GM19025 (cell line): ENCODE measurements around the gene PTER.

Experiments
- ATAC-seq: cut with Tn5 transposase; IDR thresholded peaks from one replicate; pipeline ENCODE4 v1.9.1; 2021; ENCODE audit warnings: mild to moderate bottlenecking, low read depth, moderate library complexity; ENCODE audit not compliant: unreplicated experiment

Gene PTER

DNA sequence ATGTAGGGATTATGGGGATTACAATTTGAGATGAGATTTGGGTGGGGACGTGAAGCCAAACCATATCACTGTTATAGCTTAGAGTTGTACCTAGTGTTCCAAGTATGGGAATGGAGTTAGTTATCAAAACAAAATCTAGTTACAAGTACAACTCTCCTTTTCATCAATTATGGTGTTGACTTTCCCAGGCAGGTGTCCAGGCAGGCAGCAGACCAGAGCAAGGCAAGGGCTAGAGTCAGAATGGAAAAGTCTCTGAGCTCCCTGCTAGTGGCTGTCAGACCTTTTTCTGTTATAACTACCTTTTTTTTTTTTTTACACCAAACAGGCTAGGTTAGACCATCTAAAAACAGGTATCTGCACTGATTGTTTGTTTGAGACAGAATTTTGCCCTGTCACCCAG lies 29.2 kb downstream of the PTER start:
- no peak for ATAC-seq

GRCh38 chr10:16470747-16471146 lies 33.9 kb downstream of the PTER start:
- ATAC-seq, result no peak

GRCh38 chr10:16472828-16473227 lies 36.0 kb downstream of the PTER start:
- no peak for ATAC-seq

DNA sequence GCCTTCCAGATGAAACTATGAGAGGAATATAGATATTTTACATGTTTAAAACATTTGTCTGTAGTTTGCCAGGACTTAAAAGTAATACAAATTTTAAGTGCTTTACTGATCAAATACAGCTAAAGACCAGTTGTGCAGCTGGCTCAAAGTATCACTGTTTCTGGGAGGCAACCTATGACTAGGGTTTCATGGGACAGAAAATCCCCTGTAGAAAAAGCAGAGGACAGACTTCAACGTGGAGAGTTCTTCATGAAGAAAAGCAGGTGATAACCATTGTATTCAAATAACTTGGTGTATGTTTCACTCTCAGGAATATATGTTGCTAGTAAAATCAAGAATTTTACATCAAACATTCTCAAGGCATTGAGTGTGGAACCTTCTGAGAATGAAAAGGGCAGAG lies 40.9 kb downstream of the PTER start:
- no peak for ATAC-seq

GRCh38 chr10:16478801-16479200 lies 42.0 kb downstream of the PTER start:
- no peak for ATAC-seq

GRCh38 chr10:16481052-16481728 lies 44.4 kb downstream of the PTER start:
- ATAC-seq, result no peak

DNA sequence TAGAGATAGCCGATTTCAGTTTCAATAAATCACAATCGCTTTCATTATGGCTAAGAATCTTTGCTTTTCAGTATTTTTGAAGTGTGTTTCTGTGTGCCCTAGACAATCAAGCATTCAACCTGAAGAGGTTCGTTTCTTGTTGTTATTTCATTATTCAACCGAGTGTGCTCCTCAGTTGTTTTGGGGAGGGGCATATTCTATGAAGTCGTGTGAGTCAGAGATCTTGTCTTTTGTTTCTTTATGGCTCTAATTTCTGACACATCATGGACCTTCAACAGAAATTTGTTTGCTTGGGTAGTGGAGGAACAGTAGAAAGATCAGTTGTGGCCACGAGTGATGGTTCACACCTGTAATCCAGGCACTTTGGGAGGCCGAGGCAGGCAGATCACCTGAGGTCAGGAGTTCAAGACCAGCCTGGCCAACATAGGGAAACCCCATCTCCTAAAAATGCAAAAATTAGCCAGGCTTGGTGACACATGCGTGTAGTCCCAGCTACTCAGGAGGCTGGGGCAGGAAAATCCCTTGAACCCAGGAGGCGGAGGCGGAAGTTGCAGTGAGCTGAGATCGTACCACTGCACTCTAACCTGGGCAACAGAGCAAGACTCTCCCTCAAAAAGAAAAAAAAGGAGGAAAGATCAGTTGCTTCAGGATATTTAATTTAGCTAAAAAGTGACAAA lies 46.6 kb downstream of the PTER start:
- ATAC-seq, result peak; percentile 57

- no peak for ATAC-seq
Observed at GRCh38 chr10:16490511-16490910, 53.7 kb downstream of the PTER start.

DNA sequence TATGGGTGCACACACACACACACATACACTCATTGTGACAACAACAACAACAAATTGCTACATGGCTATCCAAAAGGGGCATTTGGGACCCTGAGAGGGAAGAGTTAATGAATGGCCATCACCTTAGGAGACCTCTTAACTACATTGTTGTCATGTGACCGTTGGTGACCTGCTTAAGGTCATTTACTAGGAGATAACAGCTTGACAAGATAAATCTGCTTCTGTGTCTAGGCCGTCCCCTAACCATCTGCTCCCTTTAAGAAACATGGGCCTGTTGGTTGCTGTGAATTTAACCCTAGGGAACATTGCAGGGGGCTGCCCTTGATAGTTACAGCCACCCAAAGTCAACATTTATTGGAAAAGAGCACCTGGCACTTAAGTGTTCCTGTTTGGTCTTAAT lies 55.1 kb downstream of the PTER start:
- ATAC-seq, result no peak

DNA sequence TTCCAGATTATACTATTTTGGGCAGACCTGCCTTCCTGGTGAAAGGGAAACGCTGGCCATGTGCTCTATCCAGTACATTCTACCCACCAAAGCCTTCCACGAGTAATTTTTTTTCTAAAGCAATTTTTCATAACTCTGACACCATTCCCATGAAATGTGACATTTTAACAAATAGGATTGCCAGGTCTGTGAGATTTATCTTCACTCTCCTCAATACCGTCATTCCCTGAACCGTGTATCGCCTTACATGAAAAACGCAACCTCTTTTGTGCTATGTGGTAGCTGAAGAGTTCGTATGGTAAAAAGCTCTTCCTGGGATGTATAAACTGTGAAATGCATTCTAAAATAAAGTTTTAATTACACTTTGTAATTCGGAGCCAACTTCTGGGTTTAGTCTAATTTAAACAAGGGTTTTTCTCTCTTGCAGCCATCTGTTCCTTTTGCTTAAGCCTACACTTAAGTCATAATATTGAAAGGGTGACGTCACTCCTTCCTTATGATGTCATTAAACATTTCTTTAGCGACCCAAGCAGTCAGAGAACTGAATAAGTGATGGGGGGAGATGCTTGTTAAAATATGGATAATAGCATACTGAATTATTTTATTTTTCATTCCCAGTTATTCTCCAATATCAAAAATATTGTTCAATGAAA lies 57.2 kb downstream of the PTER start:
- no peak for ATAC-seq

GRCh38 chr10:16497911-16498310 lies 61.1 kb downstream of the PTER start:
- no peak for ATAC-seq

DNA sequence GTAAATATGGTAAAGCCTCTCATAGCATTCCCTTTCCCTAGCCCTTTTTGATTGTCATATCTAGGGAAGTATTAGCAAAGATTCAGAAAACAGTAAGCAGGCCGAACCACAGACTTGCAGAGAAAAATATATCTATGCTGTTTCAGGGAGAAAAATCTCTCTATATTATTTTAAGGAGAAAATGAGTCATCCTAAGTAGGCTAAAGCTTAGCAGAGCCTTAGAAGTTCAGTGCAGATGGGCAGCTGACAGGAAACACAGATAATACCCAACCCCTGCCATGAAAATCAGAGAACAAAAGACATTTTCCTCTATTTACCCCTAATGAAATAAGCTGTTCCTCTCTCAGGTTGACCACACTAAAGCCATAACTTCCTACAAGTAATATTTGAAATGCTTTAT lies 68.4 kb downstream of the PTER start:
- ATAC-seq, result no peak

- ATAC-seq, result no peak
Observed at GRCh38 chr10:16509996-16510395, 73.2 kb downstream of the PTER start.

GRCh38 chr10:16510843-16511242 lies 74.0 kb downstream of the PTER start:
- peak; percentile 65 for ATAC-seq

- ATAC-seq, result no peak
Observed at GRCh38 chr10:16518822-16519221, 82.0 kb downstream of the PTER start.

DNA sequence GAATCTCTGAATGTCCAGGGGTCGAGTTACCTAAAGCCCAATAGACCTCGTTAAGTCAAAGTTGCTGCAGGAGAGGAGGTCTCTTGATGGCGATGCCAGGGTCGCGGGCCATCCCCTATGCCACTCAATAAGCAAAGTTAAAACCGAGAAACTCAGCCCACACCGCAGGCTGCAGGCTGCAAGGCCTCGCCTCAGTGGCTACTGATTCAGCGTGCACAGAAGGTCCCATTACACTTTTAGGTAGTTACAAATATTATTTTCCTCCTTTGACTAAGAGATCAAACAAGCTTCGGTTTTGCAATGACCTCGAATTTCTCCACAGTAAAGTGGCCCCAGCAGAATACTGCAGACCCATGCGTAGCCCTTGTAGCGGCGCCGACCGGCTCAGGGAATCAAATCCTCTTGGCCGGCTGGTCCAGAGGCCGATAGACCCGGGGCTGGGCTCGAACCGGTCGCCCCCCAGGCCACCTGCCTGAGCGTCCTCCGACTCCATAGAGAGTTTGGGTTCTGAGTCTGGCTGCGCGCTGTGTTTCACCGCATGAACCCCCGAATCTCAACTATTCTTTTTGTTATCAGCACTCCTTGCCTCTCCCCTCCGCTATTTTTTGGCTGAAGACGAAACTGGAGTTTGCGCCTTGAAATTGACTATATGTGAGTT lies 82.6 kb downstream of the PTER start:
- ATAC-seq, result peak; percentile 46

DNA sequence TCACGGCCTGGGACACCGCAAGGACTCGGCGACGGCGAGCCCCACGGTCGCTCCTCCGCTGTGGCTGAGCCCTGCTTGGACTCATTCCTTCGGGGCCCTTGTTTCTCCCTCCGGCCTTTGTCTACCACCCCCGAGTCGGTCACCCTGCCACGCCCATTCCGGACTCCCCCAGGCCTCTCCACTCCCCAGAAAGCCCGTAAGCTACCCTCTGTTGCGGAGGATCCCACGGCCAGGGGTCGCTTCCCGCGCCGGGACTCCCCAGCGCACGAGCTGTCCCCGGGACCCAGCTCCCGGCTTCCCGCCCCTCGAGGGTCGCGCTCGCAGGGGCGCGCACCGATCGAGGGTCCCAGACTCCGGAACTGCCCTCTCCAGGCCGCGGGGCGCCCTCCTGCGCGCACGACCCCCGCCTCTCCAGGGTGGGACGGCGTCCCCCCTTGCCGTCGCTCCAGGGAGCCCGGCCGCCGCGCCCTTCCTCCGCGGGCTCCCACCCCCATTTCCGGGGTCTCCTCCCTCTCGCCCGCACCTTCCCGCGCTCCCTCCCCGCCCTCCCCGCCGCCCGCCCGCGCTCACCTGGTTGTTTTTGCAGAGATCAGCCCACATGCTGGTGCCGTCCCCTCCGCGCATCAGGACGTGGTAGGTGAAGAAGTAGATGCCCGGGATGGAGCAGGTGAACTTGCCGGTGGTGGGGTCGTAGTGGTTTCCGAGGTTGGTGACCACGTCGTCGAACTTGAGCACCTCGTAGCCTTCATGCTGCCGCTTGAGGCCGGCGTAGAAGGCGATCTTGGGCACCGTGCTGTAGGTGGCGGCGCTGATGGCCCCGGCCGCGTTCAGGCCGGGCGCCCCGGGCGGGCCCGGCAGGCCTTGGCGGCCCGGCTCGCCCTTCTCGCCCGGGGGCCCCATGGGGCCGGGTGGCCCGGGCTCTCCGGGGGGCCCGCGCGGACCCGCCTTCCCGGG lies 83.4 kb downstream of the PTER start:
- peak; percentile 27 for ATAC-seq

GRCh38 chr10:16520900-16521299 lies 84.1 kb downstream of the PTER start:
- ATAC-seq, result peak; percentile 48

DNA sequence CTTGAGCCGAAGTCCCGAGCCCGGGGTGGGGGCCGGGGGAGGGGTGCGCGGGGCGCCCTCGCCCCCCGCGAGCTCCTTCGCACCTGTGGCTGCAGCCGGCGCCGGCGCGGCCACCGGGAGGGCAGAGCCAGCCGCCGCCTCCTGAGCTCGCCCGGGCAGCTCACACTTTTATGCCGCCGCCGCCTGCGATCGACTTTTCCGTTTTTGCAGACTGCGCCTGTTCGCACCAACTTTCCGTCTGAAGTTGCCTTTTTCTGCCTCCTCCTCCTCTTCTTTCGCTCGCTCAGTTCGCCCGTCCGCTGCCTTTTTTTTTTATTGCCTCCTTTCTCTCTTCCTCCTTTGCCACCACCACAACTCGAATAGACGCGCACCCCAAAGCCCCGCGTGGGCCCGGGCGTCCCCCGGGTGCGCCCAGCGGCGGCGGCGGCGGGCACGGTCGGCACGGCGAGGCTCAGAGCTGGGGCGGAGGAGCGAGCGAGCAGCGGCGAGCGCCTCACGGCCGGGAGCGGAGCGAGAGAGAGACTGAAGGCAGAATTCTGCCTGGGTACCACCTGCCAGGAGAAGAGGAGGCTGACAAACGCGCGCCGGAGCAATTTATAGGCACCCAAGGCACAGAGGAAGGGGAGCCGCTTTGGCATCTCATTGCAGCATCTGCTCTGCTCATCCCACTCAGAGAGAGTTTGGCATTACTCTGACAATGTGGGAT lies 84.7 kb downstream of the PTER start, which contains the start of gene C1QL3:
C1QL3 (minus strand) TSS at position 569 of the 706 bp plus-strand sequence. CDS start 814 bp downstream, outside the sequence.
- ATAC-seq, result peak; percentile 25
